Measurements from ENCODE around the gene GAGE12H.
A peak's percentile ranks its signal among the peaks of the same experiment; 100 is the strongest.
"Not testable (repeated sequence)": the region's sequence is repeated elsewhere in the genome, so short reads cannot be mapped to it uniquely, and the experiment has no call there.

Gene GAGE12H

GRCh38 chrX:49579649-49580048 lies at the start of gene GAGE12H:
TSS of gene GAGE12H (plus strand) at chrX:49579949. CDS start at chrX:49581104, 1,155 bp downstream.
- not testable (repeated sequence) for DNase-seq (ENCODE audit: low read depth in 2 of 2)

DNA sequence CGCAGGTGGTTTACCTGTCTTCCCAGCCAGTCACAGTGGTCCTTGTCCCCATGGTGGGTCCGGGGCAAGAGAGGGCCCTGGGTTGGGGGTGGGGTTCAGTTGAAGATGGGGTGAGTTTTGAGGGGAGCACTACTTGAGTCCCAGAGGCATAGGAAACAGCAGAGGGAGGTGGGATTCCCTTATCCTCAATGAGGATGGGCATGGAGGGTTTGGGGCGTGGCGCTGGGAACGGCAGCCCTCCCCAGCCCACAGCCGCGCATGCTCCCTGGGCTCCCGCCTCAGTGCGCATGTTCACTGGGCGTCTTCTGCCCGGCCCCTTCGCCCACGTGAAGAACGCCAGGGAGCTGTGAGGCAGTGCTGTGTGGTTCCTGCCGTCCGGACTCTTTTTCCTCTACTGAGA lies 47.9 kb upstream of the GAGE12H start, which contains the start of gene GAGE12C:
GAGE12C (plus strand) TSS at position 301 of the 400 bp plus-strand sequence. CDS start 1,155 bp downstream, outside the sequence.
- not testable (repeated sequence) for DNase-seq (ENCODE audit: low read depth in 2 of 2)

DNA sequence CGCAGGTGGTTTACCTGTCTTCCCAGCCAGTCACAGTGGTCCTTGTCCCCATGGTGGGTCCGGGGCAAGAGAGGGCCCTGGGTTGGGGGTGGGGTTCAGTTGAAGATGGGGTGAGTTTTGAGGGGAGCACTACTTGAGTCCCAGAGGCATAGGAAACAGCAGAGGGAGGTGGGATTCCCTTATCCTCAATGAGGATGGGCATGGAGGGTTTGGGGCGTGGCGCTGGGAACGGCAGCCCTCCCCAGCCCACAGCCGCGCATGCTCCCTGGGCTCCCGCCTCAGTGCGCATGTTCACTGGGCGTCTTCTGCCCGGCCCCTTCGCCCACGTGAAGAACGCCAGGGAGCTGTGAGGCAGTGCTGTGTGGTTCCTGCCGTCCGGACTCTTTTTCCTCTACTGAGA lies 38.3 kb upstream of the GAGE12H start, which contains the start of gene GAGE12D:
GAGE12D (plus strand) TSS at position 301 of the 400 bp plus-strand sequence. CDS start 1,155 bp downstream, outside the sequence.
- not testable (repeated sequence) for DNase-seq (ENCODE audit: low read depth in 2 of 2)

DNA sequence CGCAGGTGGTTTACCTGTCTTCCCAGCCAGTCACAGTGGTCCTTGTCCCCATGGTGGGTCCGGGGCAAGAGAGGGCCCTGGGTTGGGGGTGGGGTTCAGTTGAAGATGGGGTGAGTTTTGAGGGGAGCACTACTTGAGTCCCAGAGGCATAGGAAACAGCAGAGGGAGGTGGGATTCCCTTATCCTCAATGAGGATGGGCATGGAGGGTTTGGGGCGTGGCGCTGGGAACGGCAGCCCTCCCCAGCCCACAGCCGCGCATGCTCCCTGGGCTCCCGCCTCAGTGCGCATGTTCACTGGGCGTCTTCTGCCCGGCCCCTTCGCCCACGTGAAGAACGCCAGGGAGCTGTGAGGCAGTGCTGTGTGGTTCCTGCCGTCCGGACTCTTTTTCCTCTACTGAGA lies 28.8 kb upstream of the GAGE12H start, which contains the start of gene GAGE12E:
GAGE12E (plus strand) TSS at position 301 of the 400 bp plus-strand sequence. CDS start 1,155 bp downstream, outside the sequence.
- DNase-seq (ENCODE audit: low read depth in 2 of 2): not testable (repeated sequence)

- DNase-seq (ENCODE audit: low read depth in 2 of 2): not testable (repeated sequence)
Measured at GRCh38 chrX:49560542-49560941, 19.2 kb upstream of the GAGE12H start, which contains the start of gene GAGE12F. TSS of gene GAGE12F (plus strand) at chrX:49560842. CDS start at chrX:49561997, 1,155 bp downstream.

- DNase-seq (ENCODE audit: low read depth in 2 of 2): not testable (repeated sequence)
Measured at GRCh38 chrX:49568728-49569127, 11.0 kb upstream of the GAGE12H start.

DNA sequence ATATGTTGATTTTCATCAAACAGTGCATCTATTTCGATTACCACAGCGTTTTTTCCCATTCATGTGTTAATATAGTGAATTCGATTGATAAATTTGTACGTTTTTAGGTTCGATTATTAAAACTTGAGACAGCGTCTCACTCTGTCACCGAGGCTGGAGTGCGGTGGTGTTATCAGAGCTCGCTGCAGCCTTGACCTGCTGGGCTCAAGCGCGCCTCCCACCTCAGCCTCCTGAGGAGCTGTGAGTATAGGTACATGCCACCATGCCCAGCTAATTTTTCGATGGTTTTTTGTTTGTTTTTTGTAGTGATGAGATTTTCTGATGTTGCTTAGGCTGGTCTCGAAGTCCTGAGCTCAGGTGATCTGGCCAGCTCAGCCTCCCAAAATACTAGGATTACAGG lies 10.6 kb upstream of the GAGE12H start:
- DNase-seq (ENCODE audit: low read depth in 2 of 2): not testable (repeated sequence)

DNA sequence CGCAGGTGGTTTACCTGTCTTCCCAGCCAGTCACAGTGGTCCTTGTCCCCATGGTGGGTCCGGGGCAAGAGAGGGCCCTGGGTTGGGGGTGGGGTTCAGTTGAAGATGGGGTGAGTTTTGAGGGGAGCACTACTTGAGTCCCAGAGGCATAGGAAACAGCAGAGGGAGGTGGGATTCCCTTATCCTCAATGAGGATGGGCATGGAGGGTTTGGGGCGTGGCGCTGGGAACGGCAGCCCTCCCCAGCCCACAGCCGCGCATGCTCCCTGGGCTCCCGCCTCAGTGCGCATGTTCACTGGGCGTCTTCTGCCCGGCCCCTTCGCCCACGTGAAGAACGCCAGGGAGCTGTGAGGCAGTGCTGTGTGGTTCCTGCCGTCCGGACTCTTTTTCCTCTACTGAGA lies 9.6 kb upstream of the GAGE12H start, which contains the start of gene GAGE12G:
GAGE12G (plus strand) TSS at position 301 of the 400 bp plus-strand sequence. CDS start 1,155 bp downstream, outside the sequence.
- not testable (repeated sequence) for DNase-seq (ENCODE audit: low read depth in 2 of 2)

DNA sequence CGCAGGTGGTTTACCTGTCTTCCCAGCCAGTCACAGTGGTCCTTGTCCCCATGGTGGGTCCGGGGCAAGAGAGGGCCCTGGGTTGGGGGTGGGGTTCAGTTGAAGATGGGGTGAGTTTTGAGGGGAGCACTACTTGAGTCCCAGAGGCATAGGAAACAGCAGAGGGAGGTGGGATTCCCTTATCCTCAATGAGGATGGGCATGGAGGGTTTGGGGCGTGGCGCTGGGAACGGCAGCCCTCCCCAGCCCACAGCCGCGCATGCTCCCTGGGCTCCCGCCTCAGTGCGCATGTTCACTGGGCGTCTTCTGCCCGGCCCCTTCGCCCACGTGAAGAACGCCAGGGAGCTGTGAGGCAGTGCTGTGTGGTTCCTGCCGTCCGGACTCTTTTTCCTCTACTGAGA lies 9.4 kb downstream of the GAGE12H start, which contains the start of gene GAGE2A:
GAGE2A (plus strand) TSS at position 301 of the 400 bp plus-strand sequence. CDS start 1,155 bp downstream, outside the sequence.
- not testable (repeated sequence) for DNase-seq (ENCODE audit: low read depth in 2 of 2)

GRCh38 chrX:49589769-49590478 lies 10.2 kb downstream of the GAGE12H start:
- peak in 1 of 2 donors; percentile 0 for DNase-seq (ENCODE audit: low read depth in 2 of 2)

GRCh38 chrX:49590488-49590887 lies 10.7 kb downstream of the GAGE12H start:
- DNase-seq (ENCODE audit: low read depth in 2 of 2): not testable (repeated sequence)

DNA sequence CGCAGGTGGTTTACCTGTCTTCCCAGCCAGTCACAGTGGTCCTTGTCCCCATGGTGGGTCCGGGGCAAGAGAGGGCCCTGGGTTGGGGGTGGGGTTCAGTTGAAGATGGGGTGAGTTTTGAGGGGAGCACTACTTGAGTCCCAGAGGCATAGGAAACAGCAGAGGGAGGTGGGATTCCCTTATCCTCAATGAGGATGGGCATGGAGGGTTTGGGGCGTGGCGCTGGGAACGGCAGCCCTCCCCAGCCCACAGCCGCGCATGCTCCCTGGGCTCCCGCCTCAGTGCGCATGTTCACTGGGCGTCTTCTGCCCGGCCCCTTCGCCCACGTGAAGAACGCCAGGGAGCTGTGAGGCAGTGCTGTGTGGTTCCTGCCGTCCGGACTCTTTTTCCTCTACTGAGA lies 19.0 kb downstream of the GAGE12H start, which contains the start of gene GAGE1:
GAGE1 (plus strand) TSS at position 301 of the 400 bp plus-strand sequence. CDS start 1,155 bp downstream, outside the sequence.
- not testable (repeated sequence) for DNase-seq (ENCODE audit: low read depth in 2 of 2)

DNA sequence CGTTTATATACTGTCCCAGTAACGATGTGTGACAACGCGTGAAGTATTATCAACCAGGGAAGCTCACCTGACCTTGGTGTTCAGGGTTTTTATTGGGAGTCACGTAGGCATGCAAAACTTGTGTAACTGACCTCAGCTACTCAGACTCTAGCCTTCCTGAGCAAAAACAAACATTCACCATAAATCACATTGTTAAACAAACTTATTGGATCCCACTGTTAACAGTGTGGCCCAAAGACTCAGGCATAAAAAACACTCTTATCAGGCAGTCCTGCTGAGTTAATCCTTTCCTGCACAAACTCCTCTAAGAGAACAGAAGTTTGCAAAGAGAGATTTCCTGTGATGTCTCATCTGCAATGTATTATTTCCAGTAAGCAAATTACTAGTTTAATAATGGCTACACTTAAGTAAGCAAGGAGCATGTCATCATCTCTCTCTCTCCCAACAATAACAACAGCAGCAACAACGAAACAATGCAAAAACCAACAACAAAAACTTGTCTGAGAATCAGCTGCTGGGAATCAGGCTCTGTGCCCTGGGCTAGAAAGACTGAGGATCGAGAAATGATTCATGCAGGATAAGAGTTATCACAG lies 31.1 kb downstream of the GAGE12H start:
- DNase-seq (ENCODE audit: low read depth in 2 of 2): no peak

DNA sequence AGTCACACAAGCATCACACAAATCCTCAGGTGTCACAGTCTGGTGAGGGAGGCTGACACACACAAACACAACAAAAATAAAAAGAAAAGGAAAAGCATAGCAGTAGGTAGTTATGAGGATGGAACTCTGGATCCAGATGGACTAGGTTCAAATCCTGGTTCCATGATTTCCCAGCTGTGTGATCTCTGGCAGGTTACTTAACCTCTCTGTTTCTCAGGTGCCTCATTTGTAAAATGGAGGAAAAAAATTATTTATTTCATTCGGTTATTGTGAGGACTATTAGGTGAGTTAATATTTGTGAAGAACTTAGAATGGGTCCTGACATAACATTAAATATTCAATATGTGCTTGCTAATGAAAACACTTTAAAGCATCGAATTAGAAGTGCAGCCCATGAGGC lies 38.8 kb downstream of the GAGE12H start:
- DNase-seq (ENCODE audit: low read depth in 2 of 2): no peak

- DNase-seq (ENCODE audit: low read depth in 2 of 2): peak in 1 of 2 donors; percentile 12
Measured at GRCh38 chrX:49627086-49627777, 47.5 kb downstream of the GAGE12H start.

Measured in stimulated activated CD8-positive, alpha-beta memory T cell treated with anti-CD3 and anti-CD28 coated beads, Interleukin-2, amount 100 ng/mL, for 48 hours (primary cell).